Measurements from ENCODE around the gene ATP5PB.

Gene ATP5PB

GRCh38 chr1:111467865-111468716 lies 18.8 kb downstream of the ATP5PB start:
- TF ChIP-seq EZH2 (IDR thresholded peaks at IDR 0.05; ENCODE audit: borderline replicate concordance, low read length) (no peak), CTCF (IDR thresholded peaks at IDR 0.05; ENCODE audit: low read length) (peak; percentile 31; the same call in 1 of the 2 replicates)
- no peak overlapping the region for H3K4me3 ChIP-seq (ENCODE audit: low read depth, low read length, poor library complexity, severe bottlenecking)
- H3K27me3 ChIP-seq (ENCODE audit: insufficient read depth, low read length), result no peaks in the 10 kb centered on the region
- no peaks in the 10 kb centered on the region for H3K9me2 ChIP-seq (ENCODE audit: low read depth, low read length)
- H3K9me3 ChIP-seq (ENCODE audit: low read length), result no peaks in the 10 kb centered on the region
- peaks cover 31% of the 10 kb centered on the region for H3K36me3 ChIP-seq (ENCODE audit: insufficient read depth, low read length)
- peak overlapping the region; percentile 5 for H3K27ac ChIP-seq (ENCODE audit: low read depth, low read length, poor library complexity, severe bottlenecking)
- H3F3A ChIP-seq (ENCODE audit: insufficient read depth, low read length), result no peaks in the 10 kb centered on the region
- no peaks in the 10 kb centered on the region for H3K79me2 ChIP-seq (ENCODE audit: insufficient read depth, low read length)
- no peak overlapping the region for H2AFZ ChIP-seq (ENCODE audit: low read length)
- H3K9ac ChIP-seq (ENCODE audit: low read length), result no peak overlapping the region
- H3K4me1 ChIP-seq (ENCODE audit: insufficient read depth, low read length, severe bottlenecking), result peaks cover 15% of the 10 kb centered on the region
- H4K20me1 ChIP-seq (ENCODE audit: insufficient read depth, low read length), result no peaks in the 10 kb centered on the region
- H3K4me2 ChIP-seq (ENCODE audit: low read length), result no peak overlapping the region

GRCh38 chr1:111468717-111469100 lies 19.4 kb downstream of the ATP5PB start:
- H3K27me3 ChIP-seq (ENCODE audit: insufficient read depth, low read length), result no peaks in the 10 kb centered on the region
- no peaks in the 10 kb centered on the region for H3F3A ChIP-seq (ENCODE audit: insufficient read depth, low read length)
- no peaks in the 10 kb centered on the region for H3K9me3 ChIP-seq (ENCODE audit: low read length)
- no peaks in the 10 kb centered on the region for H3K79me2 ChIP-seq (ENCODE audit: insufficient read depth, low read length)
- H3K9ac ChIP-seq (ENCODE audit: low read length), result no peak overlapping the region
- H4K20me1 ChIP-seq (ENCODE audit: insufficient read depth, low read length), result no peaks in the 10 kb centered on the region
- H3K36me3 ChIP-seq (ENCODE audit: insufficient read depth, low read length), result peaks cover 30% of the 10 kb centered on the region
- H3K4me1 ChIP-seq (ENCODE audit: insufficient read depth, low read length, severe bottlenecking), result peaks cover 21% of the 10 kb centered on the region
- no peak overlapping the region for H3K27ac ChIP-seq (ENCODE audit: low read depth, low read length, poor library complexity, severe bottlenecking)
- H2AFZ ChIP-seq (ENCODE audit: low read length), result no peak overlapping the region
- H3K4me2 ChIP-seq (ENCODE audit: low read length), result no peak overlapping the region
- TF ChIP-seq CTCF (IDR thresholded peaks at IDR 0.05; ENCODE audit: low read length) (0 out of 2 replicates have a peak, but pooled peaks have one; percentile 1), EZH2 (IDR thresholded peaks at IDR 0.05; ENCODE audit: borderline replicate concordance, low read length) (no peak)
- H3K4me3 ChIP-seq (ENCODE audit: low read depth, low read length, poor library complexity, severe bottlenecking), result no peak overlapping the region
- no peaks in the 10 kb centered on the region for H3K9me2 ChIP-seq (ENCODE audit: low read depth, low read length)

DNA sequence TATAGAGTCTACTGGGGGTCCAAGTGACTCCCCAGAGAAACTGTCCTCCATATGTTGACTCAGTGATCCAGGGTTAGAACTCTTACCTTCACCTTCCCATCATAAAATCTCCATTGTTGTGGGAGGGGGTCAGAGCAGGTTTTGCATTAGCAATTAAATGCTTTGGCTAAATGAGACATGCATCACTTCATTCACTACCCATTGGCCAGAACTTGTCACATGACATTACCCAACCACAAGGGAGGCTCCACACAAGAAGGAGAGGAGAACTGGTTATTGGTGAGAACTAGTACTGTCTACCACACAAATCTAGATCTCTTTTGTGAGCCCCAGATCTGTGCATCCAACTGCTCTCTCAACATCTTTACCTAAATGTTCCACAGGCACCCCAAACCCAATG lies 20.3 kb downstream of the ATP5PB start:
- Histone ChIP-seq H3K4me2 (ENCODE audit: low read length) (no peak overlapping the region), H3K27ac (ENCODE audit: low read depth, low read length, poor library complexity, severe bottlenecking) (no peak overlapping the region), H3F3A (ENCODE audit: insufficient read depth, low read length) (no peaks in the 10 kb centered on the region), H3K79me2 (ENCODE audit: insufficient read depth, low read length) (no peaks in the 10 kb centered on the region), H3K9me3 (ENCODE audit: low read length) (no peaks in the 10 kb centered on the region), H3K4me1 (ENCODE audit: insufficient read depth, low read length, severe bottlenecking) (peaks cover 23% of the 10 kb centered on the region), H4K20me1 (ENCODE audit: insufficient read depth, low read length) (no peaks in the 10 kb centered on the region), H3K4me3 (ENCODE audit: low read depth, low read length, poor library complexity, severe bottlenecking) (no peak overlapping the region), H3K9me2 (ENCODE audit: low read depth, low read length) (no peaks in the 10 kb centered on the region), H3K36me3 (ENCODE audit: insufficient read depth, low read length) (peaks cover 30% of the 10 kb centered on the region), H2AFZ (ENCODE audit: low read length) (no peak overlapping the region), H3K9ac (ENCODE audit: low read length) (no peak overlapping the region), H3K27me3 (ENCODE audit: insufficient read depth, low read length) (no peaks in the 10 kb centered on the region)
- TF ChIP-seq CTCF (IDR thresholded peaks at IDR 0.05; ENCODE audit: low read length), result no peak
- TF ChIP-seq EZH2 (IDR thresholded peaks at IDR 0.05; ENCODE audit: borderline replicate concordance, low read length), result no peak
